ENCODE data around the gene SPSB4.

- TF ChIP-seq CTCF (IDR thresholded peaks at IDR 0.05 in 8 of 11, conservative IDR thresholded peaks at IDR 0.05 in 3 of 11): no peak
- no peak for TF ChIP-seq POLR2A (IDR thresholded peaks at IDR 0.05)
These were observed 59.2 kb downstream of the SPSB4 start for GRCh38 chr3:141110322-141110721.
